ENCODE measurements around the gene C3orf80. TPM values are rescaled to one million over a fixed set of nuclear protein-coding genes. Genes with fewer than 3 reads are reported as not detected.

Gene C3orf80
- total RNA-seq, 4 donors from 2014 or later = 0.40 to 3.7 (median 1.8) TPM

GRCh38 chr3:160257606-160258005 lies 32.4 kb downstream of the C3orf80 start:
- 71 to 78% methylated on average over 2 of the region's 2 CpGs for WGBS, 2 donors (ENCODE audit: low coverage in 1 of 2)
- no peak for DNase-seq
- intact Hi-C loops (cut with DNase I; ENCODE audit: low total_unique reads) = no loop called here

GRCh38 chr3:160259589-160259988 lies 34.4 kb downstream of the C3orf80 start:
- Histone ChIP-seq H3K4me1 (peaks cover 0 to 9% (median 2%) of the 10 kb centered on the region in 4 donors), H3K4me3 (no peak overlapping the region), H3K36me3 (no peaks in the 10 kb centered on the region), H3K9me3 (no peaks in the 10 kb centered on the region), H3K27me3 (no peaks in the 10 kb centered on the region), H3K27ac (no peak overlapping the region)
- intact Hi-C loops (cut with DNase I; ENCODE audit: low total_unique reads) = no loop called here
- in situ Hi-C loops (cut with MboI; ENCODE audit: low pct_ligation_motif_present in 1 of 4, low pct_unique_long_range_greater_than_20kb in 1 of 4, low sequenced_read_pairs in 3 of 4) = no loop called here
- 36 to 67% methylated on average over 1 of the region's 1 CpG for WGBS, 2 donors (ENCODE audit: low coverage in 1 of 2)
- TF ChIP-seq POLR2A (IDR thresholded peaks at IDR 0.05) (no peak), EP300 (IDR thresholded peaks at IDR 0.05; ENCODE audit: low read depth) (no peak), CTCF (IDR thresholded peaks at IDR 0.05) (no peak), POLR2AphosphoS5 (IDR thresholded peaks at IDR 0.05) (no peak)
- DNase-seq = no peak

More at GRCh38 chr3:160257606-160258005, 32.4 kb downstream of the C3orf80 start:
- peaks cover 0 to 9% (median 2%) of the 10 kb centered on the region in 4 donors for H3K4me1 ChIP-seq
- no peak for TF ChIP-seq CTCF (IDR thresholded peaks at IDR 0.05)
- no peak for TF ChIP-seq POLR2AphosphoS5 (IDR thresholded peaks at IDR 0.05)
- no peak for TF ChIP-seq EP300 (IDR thresholded peaks at IDR 0.05; ENCODE audit: low read depth)
- no peak for TF ChIP-seq POLR2A (IDR thresholded peaks at IDR 0.05)
- H3K9me3 ChIP-seq = no peaks in the 10 kb centered on the region
- no peaks in the 10 kb centered on the region for H3K27me3 ChIP-seq
- no peak overlapping the region for H3K27ac ChIP-seq
- in situ Hi-C loops (cut with MboI; ENCODE audit: low pct_ligation_motif_present in 1 of 4, low pct_unique_long_range_greater_than_20kb in 1 of 4, low sequenced_read_pairs in 3 of 4) = no loop called here
- no peaks in the 10 kb centered on the region for H3K36me3 ChIP-seq
- H3K4me3 ChIP-seq = no peak overlapping the region

- H3K27ac ChIP-seq = no peak overlapping the region
- no peak for DNase-seq
- in situ Hi-C loops (cut with MboI; ENCODE audit: low pct_ligation_motif_present in 1 of 4, low pct_unique_long_range_greater_than_20kb in 1 of 4, low sequenced_read_pairs in 3 of 4) (no loop called here), intact Hi-C loops (cut with DNase I; ENCODE audit: low total_unique reads) (loop anchor here (2.0 kb wide), 1 partner anchor 52 kb away; no protein-coding TSS in a partner anchor)
- no peak for TF ChIP-seq EP300 (IDR thresholded peaks at IDR 0.05; ENCODE audit: low read depth)
- TF ChIP-seq POLR2AphosphoS5 (IDR thresholded peaks at IDR 0.05) = no peak
- TF ChIP-seq POLR2A (IDR thresholded peaks at IDR 0.05) = no peak
- TF ChIP-seq CTCF (IDR thresholded peaks at IDR 0.05) = no peak
- peaks cover 0 to 9% (median 2%) of the 10 kb centered on the region in 4 donors for H3K4me1 ChIP-seq
- no peak overlapping the region for H3K4me3 ChIP-seq
- no peaks in the 10 kb centered on the region for H3K9me3 ChIP-seq
- H3K36me3 ChIP-seq = no peaks in the 10 kb centered on the region
- no peaks in the 10 kb centered on the region for H3K27me3 ChIP-seq
- WGBS, 2 donors (ENCODE audit: low coverage in 1 of 2) = 82 to 86% methylated on average over 6 to 7 of the region's 7 CpGs
Measured at GRCh38 chr3:160260587-160261270, 35.5 kb downstream of the C3orf80 start.

- no peaks in the 10 kb centered on the region for H3K9me3 ChIP-seq
- no peak overlapping the region for H3K4me3 ChIP-seq
- WGBS, 2 donors (ENCODE audit: low coverage in 1 of 2) = 85 to 94% methylated on average over 2 of the region's 2 CpGs
- no peak overlapping the region for H3K27ac ChIP-seq
- in situ Hi-C loops (cut with MboI; ENCODE audit: low pct_ligation_motif_present in 1 of 4, low pct_unique_long_range_greater_than_20kb in 1 of 4, low sequenced_read_pairs in 3 of 4) = no loop called here
- no peak for DNase-seq
- no peak for TF ChIP-seq POLR2AphosphoS5 (IDR thresholded peaks at IDR 0.05)
- no peak for TF ChIP-seq POLR2A (IDR thresholded peaks at IDR 0.05)
- no peak for TF ChIP-seq CTCF (IDR thresholded peaks at IDR 0.05)
- no peak for TF ChIP-seq EP300 (IDR thresholded peaks at IDR 0.05; ENCODE audit: low read depth)
- H3K36me3 ChIP-seq = no peaks in the 10 kb centered on the region
- intact Hi-C loops (cut with DNase I; ENCODE audit: low total_unique reads) = no loop called here
- no peaks in the 10 kb centered on the region for H3K27me3 ChIP-seq
- no peaks in the 10 kb centered on the region for H3K4me1 ChIP-seq
Measured at GRCh38 chr3:160265088-160265487, 39.9 kb downstream of the C3orf80 start.

Other genes starting within 250 kb of the C3orf80 start
- 1 to 10 TPM in 2 of 4 donors, not detected in 2; 3.4 to 6.4 TPM for gene IL12A, start 236.6 kb upstream of the C3orf80 start, total RNA-seq
- gene IFT80, start 173.8 kb downstream of the C3orf80 start, total RNA-seq = 10 to 100 TPM in 3 of 4 donors, under 1 TPM in 1; 0.37 to 78.8 (median 19.7) TPM
- 100 to 1,000 TPM in 1 of 4 donors, 10 to 100 TPM in 3; 29.4 to 263 (median 57.9) TPM for gene SMC4, start 174.2 kb downstream of the C3orf80 start, total RNA-seq
- gene TRIM59, start 224.4 kb downstream of the C3orf80 start, total RNA-seq = 10 to 100 TPM in 1 of 4 donors, 1 to 10 TPM in 2, not detected in 1; 1.9 to 10.9 (median 8.4) TPM